Endothelial cell of umbilical vein (primary cell): ENCODE data around the gene CILP2. TPM values are rescaled to one million over a fixed set of nuclear protein-coding genes. Genes with fewer than 3 reads are reported as not detected.

Source experiments
- BruUV-seq: library from RNA; stranded (reverse); fragments of 400-500 nt; replicated peaks from 2 replicates; lab custom pipeline; 2021; lab: Mats Ljungman, UMichigan
- CTCF ChIA-PET: fragments of 300-600, 350-600 bp; sonication (Branson Sonifier 250); formaldehyde crosslinking; loops from one replicate; lab custom pipeline; 2021; ENCODE audit warnings: antibody characterized with exemption, inconsistent platforms; lab: Charles Lee
- POLR2A ChIA-PET: fragments of 300-600, 350-600 bp; sonication (Branson Sonifier 250); formaldehyde crosslinking; loops from one replicate; lab custom pipeline; 2021; ENCODE audit warnings: antibody characterized with exemption, inconsistent platforms; lab: Charles Lee
- DNase-seq: peaks from one replicate; pipeline ENCODE4 v3.0.0-alpha.2; 2011; ENCODE audit warnings: low read depth, low spot score
- FAIRE-seq: peaks from 2 replicates; lab custom pipeline; 2011; peaks lifted over from hg19 to GRCh38; lab: Jason Lieb, UNC
- H2AFZ ChIP-seq: 2 replicates; pipeline ENCODE4 v1.6.0; 2012; ENCODE audit warnings: low read depth, low read length, control low read depth, inconsistent platforms
- H3K27ac ChIP-seq: 2 replicates; pipeline ENCODE4 v1.5.1; 2011; ENCODE audit warnings: low read depth, mild to moderate bottlenecking, control low read depth, low read length, moderate library complexity; ENCODE audit not compliant: insufficient read depth
- H3K27me3 ChIP-seq, 2 experiments: 2 replicates each; pipeline versions ENCODE4 v1.6.0 to v1.6.1; 2011; ENCODE audit warnings: low read length in 2 of 2, mixed read lengths in 1 of 2; ENCODE audit not compliant: control insufficient read depth in 2 of 2, insufficient read depth in 2 of 2
- H3K36me3 ChIP-seq, 2 experiments: 2 replicates in 1 of 2; 3 replicates in 1 of 2; pipeline ENCODE4 v1.5.1; 2011; ENCODE audit warnings: low read length in 2 of 2, mild to moderate bottlenecking in 1 of 2, moderate library complexity in 1 of 2; ENCODE audit not compliant: control insufficient read depth in 2 of 2, insufficient read depth in 2 of 2; ENCODE audit errors: extremely low read depth in 1 of 2
- H3K4me1 ChIP-seq: 3 replicates; pipeline ENCODE4 v1.5.1; 2011; ENCODE audit warnings: mild to moderate bottlenecking, low read length; ENCODE audit not compliant: control insufficient read depth, insufficient read depth; ENCODE audit errors: extremely low read depth
- H3K4me2 ChIP-seq: 2 replicates; pipeline ENCODE4 v1.6.1; 2011; ENCODE audit warnings: low read length, control low read depth, mixed read lengths; ENCODE audit not compliant: insufficient read depth
- H3K4me3 ChIP-seq, 3 experiments: fragments of 200-600 bp in 1 of 3; sonication (generic), shearing (Covaris generic) in 1 of 3; replicated peaks in 1 of 3; 2 replicates each; pipeline ENCODE4 v1.5.1; 2011 to 2016; ENCODE audit warnings: control low read depth in 3 of 3, low read length in 3 of 3, mild to moderate bottlenecking in 2 of 3, inconsistent platforms in 1 of 3, low read depth in 1 of 3, moderate library complexity in 1 of 3; ENCODE audit not compliant: insufficient read depth in 1 of 3
- H3K79me2 ChIP-seq: 2 replicates; pipeline ENCODE4 v1.6.0; 2012; ENCODE audit warnings: low read length, inconsistent platforms; ENCODE audit not compliant: control insufficient read depth, insufficient read depth
- H3K9ac ChIP-seq: replicated peaks from 2 replicates; pipeline ENCODE3; 2011; ENCODE audit warnings: low read length, control low read depth; ENCODE audit not compliant: insufficient read depth; ENCODE audit errors: extremely low read depth
- H3K9me1 ChIP-seq: replicated peaks from 3 replicates; pipeline ENCODE4 v1.6.0; 2011; ENCODE audit warnings: mild to moderate bottlenecking, low read length; ENCODE audit not compliant: control insufficient read depth, insufficient read depth; ENCODE audit errors: extremely low read depth
- H3K9me3 ChIP-seq: replicated peaks from 2 replicates; pipeline ENCODE4 v1.5.1; 2012; ENCODE audit warnings: low read length, inconsistent platforms; ENCODE audit not compliant: control insufficient read depth, insufficient read depth
- H4K20me1 ChIP-seq: replicated peaks from 2 replicates; pipeline ENCODE3; 2011; ENCODE audit warnings: mild to moderate bottlenecking, low read length; ENCODE audit not compliant: control insufficient read depth, insufficient read depth; ENCODE audit errors: extremely low read depth
- EZH2 ChIP-seq: IDR thresholded peaks from 2 replicates; pipeline ENCODE4 v1.6.1; 2012; ENCODE audit warnings: borderline replicate concordance, low read depth, mild to moderate bottlenecking, moderate library complexity, low read length, inconsistent platforms; ENCODE audit not compliant: severe bottlenecking
- FOS ChIP-seq: IDR thresholded peaks from 2 replicates; pipeline ENCODE4 v1.6.1; 2011; ENCODE audit warnings: mild to moderate bottlenecking, low read length, moderate library complexity, borderline replicate concordance; ENCODE audit not compliant: insufficient read depth
- GATA2 ChIP-seq: IDR thresholded peaks from 2 replicates; pipeline ENCODE4 v1.7.0; 2011; ENCODE audit warnings: low read depth, mild to moderate bottlenecking, moderate library complexity, mixed read lengths, low read length; ENCODE audit not compliant: insufficient read length, insufficient read depth
- JUN ChIP-seq: IDR thresholded peaks from 2 replicates; pipeline ENCODE4 v1.6.1; 2011; ENCODE audit warnings: borderline replicate concordance, low read depth; ENCODE audit not compliant: insufficient read length, insufficient read depth
- MYC ChIP-seq: IDR thresholded peaks from one replicate; pipeline ENCODE4 v1.6.1; 2011; ENCODE audit warnings: mild to moderate bottlenecking, low read depth, low read length
- POLR2A ChIP-seq: IDR thresholded peaks from 2 replicates; pipeline ENCODE4 v1.6.1; 2012; ENCODE audit warnings: low read depth, mild to moderate bottlenecking, control low read depth, low read length
- dilution Hi-C: fragments of 300-500 bp; cut with MboI; formaldehyde crosslinking; loops from one replicate; pipeline ENCODE4 v1.15.0; 2019; ENCODE audit warnings: low sequenced_read_pairs; ENCODE audit not compliant: extremely low pct_ligation_motif_present
- intact Hi-C: fragments of 100-400 bp; cut with micrococcal nuclease; formaldehyde crosslinking; loops from one replicate; pipeline ENCODE4 v1.10.0; 2022
- polyA plus RNA-seq, 4 experiments: library from polyadenylated mRNA; depleted of rRNA in 3 of 4; stranded (reverse) in 3 of 4; unstranded in 1 of 4; fragments of >200 nt; gene quantifications; 2 replicates each; pipeline versions ENCODE4 v1.2.1 to v1.2.3, GENCODE V29; 2011 to 2012; ENCODE audit warnings: missing spikeins in 1 of 4
- total RNA-seq: library from RNA; stranded (reverse); gene quantifications from 2 replicates; pipeline ENCODE4 v1.2.3, GENCODE V29; 2021
- TF ChIP-seq, protein P1 (sequence below): IDR thresholded peaks from 2 replicates; pipeline ENCODE4 v1.6.1; 2011; ENCODE audit not compliant: insufficient read depth, insufficient read length
- TF ChIP-seq, protein P2 (sequence below), 2 donors: IDR thresholded peaks; 1 replicate in 1 of 2; 2 replicates in 1 of 2; pipeline ENCODE4 v1.5.1; 2011; ENCODE audit warnings: low read length in 2 of 2, mild to moderate bottlenecking in 2 of 2, moderate library complexity in 2 of 2, control low read depth in 1 of 2, inconsistent platforms in 1 of 2, low read depth in 1 of 2; ENCODE audit not compliant: insufficient read depth in 1 of 2; ENCODE audit errors: extremely low read depth in 1 of 2

CILP2 gene
- total and polyA plus RNA-seq, 2 donors (not counting 3 experiments of a cell fraction or from before 2014, with no cell fraction given) = 0.01 TPM; not detected in 1

DNA sequence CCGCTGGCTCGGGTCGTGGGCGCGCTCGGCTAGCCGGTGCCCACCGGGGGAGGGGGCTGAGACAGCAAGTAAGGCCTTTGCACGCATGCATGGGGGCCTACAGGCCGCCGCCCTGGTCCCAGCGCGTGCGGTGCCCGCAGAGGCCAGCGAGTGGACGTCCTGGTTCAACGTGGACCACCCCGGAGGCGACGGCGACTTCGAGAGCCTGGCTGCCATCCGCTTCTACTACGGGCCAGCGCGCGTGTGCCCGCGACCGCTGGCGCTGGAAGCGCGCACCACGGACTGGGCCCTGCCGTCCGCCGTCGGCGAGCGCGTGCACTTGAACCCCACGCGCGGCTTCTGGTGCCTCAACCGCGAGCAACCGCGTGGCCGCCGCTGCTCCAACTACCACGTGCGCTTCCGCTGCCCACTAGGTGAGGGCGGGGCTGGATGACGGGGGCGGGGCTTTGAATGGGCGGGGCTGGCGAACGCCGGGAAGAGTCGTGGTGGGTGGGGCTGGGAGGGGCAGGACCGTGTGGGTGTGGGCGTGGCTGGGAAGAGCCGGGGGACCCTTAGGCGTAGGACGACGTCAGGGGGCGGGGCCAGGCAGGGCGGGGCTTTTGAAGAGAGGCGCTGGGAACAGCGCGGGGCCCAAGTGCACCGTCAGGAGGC is 2.1 kb downstream of the CILP2 start:
- POLR2A ChIA-PET = no interaction called here
- Histone ChIP-seq H3K27me3 (peaks cover 25 to 29% of the 10 kb centered on the region in 2 experiments), H3K4me3 (no peak overlapping the region), H3K9ac (no peak overlapping the region), H3K4me2 (no peak overlapping the region), H3K79me2 (no peaks in the 10 kb centered on the region), H3K4me1 (no peaks in the 10 kb centered on the region), H4K20me1 (no peaks in the 10 kb centered on the region), H3K9me1 (no peaks in the 10 kb centered on the region), H3K27ac (no peak overlapping the region), H3K9me3 (no peaks in the 10 kb centered on the region), H3K36me3 (no peaks in the 10 kb centered on the region), H2AFZ (peak overlapping the region; percentile 66)
- CTCF ChIA-PET = interaction anchor here (1.1 to 1.6 kb wide), 3 partner anchors 8 to 13 kb away, joined by 3 to 8 read pairs (median 4); no protein-coding TSS in a partner anchor
- BruUV-seq = no TSS peak
- no peak for TF ChIP-seq JUN
- TF ChIP-seq EZH2 = peak; percentile 61
- FAIRE-seq = no peak
- dilution Hi-C loops (no loop called here), intact Hi-C loops (no loop called here)
- DNase-seq = no peak

DNA sequence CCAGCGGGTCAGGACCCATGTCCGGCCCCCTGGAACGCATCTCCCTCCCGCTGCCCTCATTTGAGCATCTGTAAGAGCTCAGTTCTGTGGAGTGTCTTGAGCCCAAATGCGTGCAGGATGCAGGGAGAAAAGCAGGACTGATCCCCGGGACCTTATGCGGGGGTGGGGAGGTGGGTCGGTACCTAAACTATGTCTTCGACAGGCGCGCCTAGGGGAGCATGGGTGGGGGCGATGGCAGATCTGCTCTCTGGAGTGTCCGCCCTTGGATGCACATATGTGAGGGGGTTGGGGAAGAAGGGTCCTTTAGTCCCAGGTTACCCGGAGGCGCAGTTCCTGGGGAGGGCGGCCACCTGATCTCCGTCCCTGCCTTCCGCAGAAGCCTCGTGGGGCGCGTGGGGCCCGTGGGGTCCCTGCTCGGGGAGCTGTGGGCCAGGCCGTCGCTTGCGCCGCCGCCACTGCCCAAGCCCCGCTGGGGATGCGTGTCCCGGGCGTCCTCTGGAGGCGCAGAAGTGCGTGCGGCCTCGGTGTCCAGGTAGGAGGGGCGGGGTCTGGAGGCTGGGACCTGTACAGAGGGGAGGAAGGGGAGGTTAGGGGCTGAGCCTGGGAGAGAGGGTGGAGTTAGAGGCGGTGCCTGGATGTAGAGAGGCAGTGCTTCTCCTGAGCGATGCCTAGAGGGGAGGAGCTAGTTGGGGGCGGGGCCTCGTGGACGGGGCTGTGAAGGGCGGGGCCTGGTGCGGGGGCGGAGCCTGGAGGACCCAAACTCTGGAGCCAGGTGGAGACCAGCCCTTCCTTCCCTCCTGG is 2.9 kb downstream of the CILP2 start:
- no TSS peak for BruUV-seq
- dilution Hi-C loops = no loop called here
- FAIRE-seq (no peak), DNase-seq (no peak)
- no peak overlapping the region for H3K4me2 ChIP-seq
- ChIA-PET CTCF (interaction anchor here (0.6 to 1.6 kb wide), 4 partner anchors 9 to 12 kb away, joined by 3 to 8 read pairs (median 4); no protein-coding TSS in a partner anchor), POLR2A (no interaction called here)
- no peak overlapping the region for H3K9ac ChIP-seq
- TF ChIP-seq POLR2A (no peak), EZH2 (no peak), MYC (no peak), JUN (no peak), GATA2 (no peak), FOS (no peak)
- TF ChIP-seq, protein P1, sequence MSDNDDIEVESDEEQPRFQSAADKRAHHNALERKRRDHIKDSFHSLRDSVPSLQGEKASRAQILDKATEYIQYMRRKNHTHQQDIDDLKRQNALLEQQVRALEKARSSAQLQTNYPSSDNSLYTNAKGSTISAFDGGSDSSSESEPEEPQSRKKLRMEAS = no peak
- TF ChIP-seq, protein P2, sequence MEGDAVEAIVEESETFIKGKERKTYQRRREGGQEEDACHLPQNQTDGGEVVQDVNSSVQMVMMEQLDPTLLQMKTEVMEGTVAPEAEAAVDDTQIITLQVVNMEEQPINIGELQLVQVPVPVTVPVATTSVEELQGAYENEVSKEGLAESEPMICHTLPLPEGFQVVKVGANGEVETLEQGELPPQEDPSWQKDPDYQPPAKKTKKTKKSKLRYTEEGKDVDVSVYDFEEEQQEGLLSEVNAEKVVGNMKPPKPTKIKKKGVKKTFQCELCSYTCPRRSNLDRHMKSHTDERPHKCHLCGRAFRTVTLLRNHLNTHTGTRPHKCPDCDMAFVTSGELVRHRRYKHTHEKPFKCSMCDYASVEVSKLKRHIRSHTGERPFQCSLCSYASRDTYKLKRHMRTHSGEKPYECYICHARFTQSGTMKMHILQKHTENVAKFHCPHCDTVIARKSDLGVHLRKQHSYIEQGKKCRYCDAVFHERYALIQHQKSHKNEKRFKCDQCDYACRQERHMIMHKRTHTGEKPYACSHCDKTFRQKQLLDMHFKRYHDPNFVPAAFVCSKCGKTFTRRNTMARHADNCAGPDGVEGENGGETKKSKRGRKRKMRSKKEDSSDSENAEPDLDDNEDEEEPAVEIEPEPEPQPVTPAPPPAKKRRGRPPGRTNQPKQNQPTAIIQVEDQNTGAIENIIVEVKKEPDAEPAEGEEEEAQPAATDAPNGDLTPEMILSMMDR (IDR thresholded peaks at IDR 0.05; ENCODE audit: extremely low read depth in 1 of 2, insufficient read depth in 1 of 2, low read depth in 1 of 2, low read length in 2 of 2) = no peak
- H3K4me3 ChIP-seq = no peak overlapping the region
- intact Hi-C loops = loop anchor here (1.0 kb wide), 1 partner anchor 25 kb away; the partner anchor contains the start of gene NDUFA13
- no peaks in the 10 kb centered on the region for H3K4me1 ChIP-seq
- H3K27me3 ChIP-seq = peaks cover 25 to 29% of the 10 kb centered on the region in 2 experiments
- H3K9me3 ChIP-seq = no peaks in the 10 kb centered on the region
- H3K9me1 ChIP-seq = no peaks in the 10 kb centered on the region
- peak overlapping the region; percentile 66 for H2AFZ ChIP-seq
- no peaks in the 10 kb centered on the region for H4K20me1 ChIP-seq
- H3K36me3 ChIP-seq = no peaks in the 10 kb centered on the region
- H3K27ac ChIP-seq = no peak overlapping the region
- no peaks in the 10 kb centered on the region for H3K79me2 ChIP-seq
